Activated naive CD8-positive, alpha-beta T cell treated with anti-CD3 and anti-CD28 coated beads, Interleukin-2, amount 50 U/mL, for 16 hours (primary cell): ENCODE data around the gene MAPK8.
"Not testable (repeated sequence)": the region's sequence is repeated elsewhere in the genome, so short reads cannot be mapped to it uniquely, and the experiment has no call there.

ENCODE experiments used
- DNase-seq: peaks from one replicate; pipeline ENCODE4 v3.0.0-alpha.2; 2020; ENCODE audit warnings: low read depth, low spot score

MAPK8 gene

GRCh38 chr10:48416584-48417232, 110.2 kb downstream of the MAPK8 start:
- DNase-seq: no peak

DNA sequence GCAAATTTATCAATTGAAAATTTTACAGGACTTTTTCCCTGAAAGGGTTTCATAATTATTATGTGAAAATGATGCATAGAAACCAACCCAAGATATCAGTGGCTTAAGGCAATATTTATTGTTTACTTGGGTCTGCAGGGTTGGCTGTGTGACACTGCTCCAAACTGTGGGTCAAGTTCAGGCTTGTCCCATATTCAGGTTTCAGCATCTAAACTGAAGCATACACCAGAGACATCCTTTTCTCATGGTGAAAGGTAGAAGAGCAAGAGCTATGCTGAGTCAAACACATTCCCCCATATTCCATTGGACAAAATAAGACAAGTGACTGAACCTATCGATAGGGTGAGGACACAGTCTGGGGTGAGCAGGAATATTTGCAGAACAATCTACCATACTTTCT, 110.9 kb downstream of the MAPK8 start:
- DNase-seq: no peak

GRCh38 chr10:48418189-48418788, 111.8 kb downstream of the MAPK8 start:
- DNase-seq: no peak

GRCh38 chr10:48419714-48420113, 113.2 kb downstream of the MAPK8 start:
- DNase-seq: no peak

GRCh38 chr10:48421862-48422261, 115.4 kb downstream of the MAPK8 start:
- not testable (repeated sequence) for DNase-seq

DNA sequence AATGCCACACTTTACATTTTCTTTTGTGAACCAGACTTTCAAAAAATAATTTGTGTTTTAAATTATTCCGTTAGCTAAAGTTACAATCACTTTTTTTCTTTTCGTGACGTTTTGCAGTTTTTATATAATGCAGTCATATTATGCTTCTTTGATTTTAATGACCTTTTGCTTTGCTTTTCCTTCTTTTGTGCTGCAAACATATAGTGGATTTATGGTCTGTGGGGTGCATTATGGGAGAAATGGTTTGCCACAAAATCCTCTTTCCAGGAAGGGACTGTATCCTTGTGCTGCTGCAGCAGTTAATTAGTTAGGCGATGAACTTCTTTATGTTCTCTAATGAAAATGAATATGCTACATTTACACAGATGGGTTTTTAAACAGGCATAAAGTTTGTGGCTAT, 117.4 kb downstream of the MAPK8 start:
- no peak for DNase-seq

DNA sequence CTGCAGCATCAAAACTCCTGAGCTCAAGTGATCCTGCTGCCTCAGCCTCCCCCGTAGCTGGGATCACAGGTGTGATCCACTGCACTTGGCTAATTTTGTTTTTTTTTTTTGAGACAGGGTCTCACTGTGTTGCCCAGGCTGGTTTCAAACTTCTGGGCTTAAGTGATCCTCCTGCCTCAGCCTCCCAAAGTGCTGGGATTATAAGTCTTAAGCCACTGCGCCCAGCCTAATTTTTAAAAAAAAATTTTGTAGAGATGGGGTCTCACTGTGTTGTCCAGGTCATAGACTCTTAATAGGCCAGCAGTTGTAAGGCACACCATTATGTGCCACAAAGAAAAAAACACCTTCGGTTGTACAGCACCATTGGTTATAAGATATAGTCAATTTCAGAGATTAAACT, 122.4 kb downstream of the MAPK8 start:
- DNase-seq: no peak

DNA sequence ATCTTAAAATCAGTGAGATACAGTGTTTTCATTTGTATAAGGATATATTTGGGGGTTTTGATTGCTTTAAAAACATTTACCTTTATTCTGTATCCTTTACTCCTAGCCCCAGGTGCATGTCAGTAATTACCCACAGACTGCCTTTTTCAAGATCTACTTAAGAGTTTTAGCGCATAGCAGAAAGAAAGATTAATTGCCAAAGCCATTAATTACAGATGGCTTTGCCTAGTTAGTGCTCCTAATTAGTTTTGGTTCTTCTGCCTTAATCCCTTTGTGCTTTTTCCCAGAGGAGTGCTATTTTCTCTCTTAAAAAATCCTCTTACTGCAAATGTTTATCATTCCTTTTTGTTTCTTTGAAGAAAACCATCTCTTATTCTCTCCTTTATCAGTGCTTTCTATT, 122.8 kb downstream of the MAPK8 start:
- DNase-seq: no peak

- no peak for DNase-seq
These were observed 124.0 kb downstream of the MAPK8 start for GRCh38 chr10:48430402-48430993.

- DNase-seq: no peak
These were observed 125.4 kb downstream of the MAPK8 start for GRCh38 chr10:48431871-48432270.

GRCh38 chr10:48437546-48437945, 131.1 kb downstream of the MAPK8 start:
- no peak for DNase-seq

GRCh38 chr10:48439031-48439430, 132.6 kb downstream of the MAPK8 start:
- DNase-seq: no peak

DNA sequence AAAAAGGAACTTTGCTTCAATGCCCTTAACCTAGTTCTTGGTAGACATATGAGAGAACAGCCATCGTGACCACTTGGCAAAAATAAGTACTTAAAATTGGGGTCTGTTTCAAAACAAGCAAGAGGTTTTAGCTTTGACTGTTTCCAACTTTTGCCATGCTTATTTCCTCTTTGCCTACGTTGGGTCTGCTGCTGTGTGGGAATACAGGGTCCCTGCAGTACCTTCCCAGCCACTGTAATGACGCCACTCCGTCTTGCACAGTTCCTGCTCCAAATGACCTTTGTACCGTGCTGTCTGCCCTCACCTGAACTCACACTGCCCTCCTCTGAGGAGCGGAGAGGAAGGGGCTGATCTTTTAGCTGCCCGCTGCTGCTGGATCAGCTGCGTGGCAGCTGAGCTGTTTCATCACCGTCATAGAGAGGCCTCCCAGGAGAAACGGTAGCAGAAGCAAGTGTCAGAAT, 133.1 kb downstream of the MAPK8 start:
- no peak for DNase-seq

DNA sequence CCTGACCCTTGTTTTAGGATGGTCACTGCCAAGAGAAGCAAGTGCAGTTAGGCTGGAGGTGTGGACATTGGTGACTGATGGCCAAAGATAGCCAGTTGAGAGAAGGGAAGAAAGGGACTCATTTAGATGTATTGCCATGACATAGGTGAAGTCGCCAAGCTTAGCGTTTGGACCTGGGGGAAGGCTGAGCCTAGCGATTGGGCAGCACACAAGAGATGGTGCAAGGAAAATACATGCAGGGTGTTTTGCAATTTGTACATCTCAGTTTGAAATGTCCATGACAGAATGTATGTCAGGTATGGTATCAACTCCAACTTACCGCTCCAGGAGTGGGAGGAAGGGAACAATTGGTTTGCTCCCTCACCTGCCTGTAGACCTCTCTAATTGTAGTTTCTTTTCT, 134.3 kb downstream of the MAPK8 start:
- no peak for DNase-seq

GRCh38 chr10:48442090-48442808, 135.8 kb downstream of the MAPK8 start:
- no peak for DNase-seq

- DNase-seq: no peak
These were observed 136.3 kb downstream of the MAPK8 start for GRCh38 chr10:48442809-48443177.

GRCh38 chr10:48444266-48444665, 137.8 kb downstream of the MAPK8 start:
- DNase-seq: no peak

DNA sequence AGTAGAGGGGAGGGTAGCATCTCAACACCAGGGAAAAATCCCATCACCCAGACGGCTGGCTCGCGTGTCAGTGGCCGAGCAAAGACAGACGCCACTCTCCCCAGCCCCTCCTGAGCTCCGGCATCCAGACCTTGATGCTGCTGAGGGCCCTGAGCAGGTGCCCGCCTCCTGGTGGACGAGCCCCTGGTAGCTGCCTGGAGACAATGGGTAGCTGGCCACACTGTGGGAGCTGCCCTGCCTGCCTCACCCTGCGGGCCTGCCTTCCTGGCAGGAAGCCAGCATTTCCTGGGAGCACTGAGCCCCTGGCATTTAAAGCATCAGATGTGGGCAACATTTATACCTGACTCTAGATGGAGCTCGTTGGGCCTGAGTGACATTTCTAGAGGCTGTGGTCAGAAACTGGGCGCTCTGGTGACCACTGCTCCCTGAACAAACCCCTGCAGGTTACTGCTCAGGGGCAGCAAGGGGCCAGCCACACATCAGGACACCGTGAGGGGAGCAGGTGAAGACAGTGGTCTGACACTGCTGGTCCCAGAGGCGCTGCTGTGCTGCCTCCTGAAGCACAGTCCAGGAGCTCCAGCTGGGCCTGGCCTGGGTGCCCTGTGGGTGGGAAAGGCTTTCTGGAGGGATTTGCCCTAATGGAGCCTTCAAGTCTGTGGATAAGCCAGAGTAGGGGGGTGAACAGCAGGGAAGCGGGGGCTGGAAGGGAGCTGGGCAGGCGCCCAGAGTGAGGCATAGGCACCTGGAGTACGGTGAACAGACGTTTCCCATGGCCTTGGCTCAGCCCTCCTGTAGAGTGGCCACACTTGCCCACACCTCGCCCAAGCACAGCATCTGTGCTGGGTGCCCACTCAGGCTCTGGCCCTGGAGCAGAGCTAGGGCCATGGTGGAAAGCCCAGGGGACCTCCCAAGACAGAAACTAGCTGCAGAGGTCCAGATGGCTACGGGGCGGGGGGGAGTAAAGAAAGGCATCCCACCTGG, 138.7 kb downstream of the MAPK8 start:
- DNase-seq: no peak

GRCh38 chr10:48445932-48446331, 139.5 kb downstream of the MAPK8 start:
- no peak for DNase-seq

GRCh38 chr10:48446785-48447184, 140.3 kb downstream of the MAPK8 start:
- DNase-seq: no peak
